ENCODE data around the gene SOCS3.

SOCS3 gene

DNA sequence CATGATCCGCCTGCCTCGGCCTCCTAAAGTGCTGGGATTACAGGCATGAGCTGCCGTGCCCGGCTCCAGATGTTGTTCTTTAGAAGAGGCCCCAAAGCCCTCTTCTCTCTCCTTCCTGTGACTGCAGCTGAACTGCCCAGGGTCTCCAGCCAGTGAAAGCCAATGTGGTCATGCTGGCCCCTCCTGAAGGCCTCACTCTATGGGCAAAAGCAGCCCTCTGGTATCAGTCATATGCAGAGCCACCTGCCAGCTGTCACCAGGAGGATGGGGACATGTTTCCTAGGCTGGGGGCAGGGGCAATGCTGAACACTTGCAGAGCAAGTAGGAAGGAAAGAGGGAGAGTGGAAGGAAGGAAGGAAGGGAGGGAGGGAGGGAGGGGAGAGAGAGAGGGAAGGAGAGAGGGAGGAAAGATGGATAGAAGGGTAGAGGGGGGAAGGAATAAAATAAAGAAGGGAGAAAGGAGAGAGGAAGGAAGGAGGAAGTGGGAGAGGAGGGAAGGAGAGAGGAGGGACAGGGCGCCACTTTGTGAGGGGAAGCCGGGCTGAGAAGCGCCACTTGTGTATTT lies 36.0 kb downstream of the SOCS3 start:
- no peak for ATAC-seq (replicated peaks; ENCODE audit: extremely low read depth, poor library complexity, severe bottlenecking)
- Mint-ChIP-seq H3K36me3 (ENCODE audit: insufficient read depth) (no peaks in the 10 kb centered on the region), H3K4me3 (no peak overlapping the region), H3K27ac (ENCODE audit: low read depth) (no peak overlapping the region), H3K4me1 (peaks cover 11% of the 10 kb centered on the region), H3K27me3 (no peaks in the 10 kb centered on the region), H3K9me3 (no peaks in the 10 kb centered on the region)
- no peak for DNase-seq (ENCODE audit: low spot score in 2 of 2)

GRCh38 chr17:78322858-78323455 lies 36.9 kb downstream of the SOCS3 start:
- H3K9me3 Mint-ChIP-seq: no peaks in the 10 kb centered on the region
- H3K27ac Mint-ChIP-seq (ENCODE audit: low read depth): no peak overlapping the region
- H3K27me3 Mint-ChIP-seq: no peaks in the 10 kb centered on the region
- no peaks in the 10 kb centered on the region for H3K36me3 Mint-ChIP-seq (ENCODE audit: insufficient read depth)
- DNase-seq (ENCODE audit: low spot score in 2 of 2): no peak
- no peak for ATAC-seq (replicated peaks; ENCODE audit: extremely low read depth, poor library complexity, severe bottlenecking)
- H3K4me3 Mint-ChIP-seq: no peak overlapping the region
- peaks cover 8% of the 10 kb centered on the region for H3K4me1 Mint-ChIP-seq

DNA sequence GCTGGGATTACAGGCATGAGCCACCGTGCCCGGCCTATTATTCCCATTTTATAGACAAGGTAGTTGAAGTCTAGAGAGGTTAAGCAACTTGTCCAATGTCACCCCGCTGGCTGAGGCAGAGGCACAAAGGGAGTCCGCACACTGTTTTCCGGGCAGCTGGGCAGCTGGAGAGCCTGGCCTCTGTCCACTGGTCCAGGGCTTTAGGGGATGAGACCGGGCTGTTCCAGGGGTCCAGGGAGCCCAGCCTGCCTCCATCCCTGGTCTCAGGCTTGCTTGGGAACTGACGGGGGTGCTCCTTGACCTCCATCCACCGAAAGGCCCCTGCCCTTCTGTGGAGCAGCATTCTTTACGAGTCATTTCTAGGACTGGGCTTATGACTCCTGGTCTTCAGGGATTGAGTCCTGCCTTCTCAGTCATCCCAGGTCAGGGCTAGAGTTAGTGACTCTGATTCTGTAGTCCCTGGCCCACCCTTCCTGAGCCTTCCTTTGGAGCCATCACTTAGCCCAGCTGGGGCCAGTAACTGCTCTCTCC lies 37.5 kb downstream of the SOCS3 start:
- Mint-ChIP-seq H3K27ac (ENCODE audit: low read depth) (no peak overlapping the region), H3K4me3 (no peak overlapping the region), H3K4me1 (peaks cover 10% of the 10 kb centered on the region), H3K9me3 (no peaks in the 10 kb centered on the region), H3K27me3 (no peaks in the 10 kb centered on the region), H3K36me3 (ENCODE audit: insufficient read depth) (no peaks in the 10 kb centered on the region)
- DNase-seq (ENCODE audit: low spot score in 2 of 2) (no peak), ATAC-seq (replicated peaks; ENCODE audit: extremely low read depth, poor library complexity, severe bottlenecking) (no peak)

GRCh38 chr17:78318843-78319242 lies 41.0 kb downstream of the SOCS3 start:
- no peaks in the 10 kb centered on the region for H3K9me3 Mint-ChIP-seq
- H3K36me3 Mint-ChIP-seq (ENCODE audit: insufficient read depth): no peaks in the 10 kb centered on the region
- ATAC-seq (replicated peaks; ENCODE audit: extremely low read depth, poor library complexity, severe bottlenecking) (no peak), DNase-seq (ENCODE audit: low spot score in 2 of 2) (no peak)
- H3K27me3 Mint-ChIP-seq: no peaks in the 10 kb centered on the region
- peaks cover 28% of the 10 kb centered on the region for H3K4me1 Mint-ChIP-seq
- no peak overlapping the region for H3K27ac Mint-ChIP-seq (ENCODE audit: low read depth)
- H3K4me3 Mint-ChIP-seq: no peak overlapping the region

GRCh38 chr17:78318407-78318806 lies 41.5 kb downstream of the SOCS3 start:
- H3K27ac Mint-ChIP-seq (ENCODE audit: low read depth): no peak overlapping the region
- no peak overlapping the region for H3K4me3 Mint-ChIP-seq
- no peaks in the 10 kb centered on the region for H3K9me3 Mint-ChIP-seq
- DNase-seq (ENCODE audit: low spot score in 2 of 2) (no peak), ATAC-seq (replicated peaks; ENCODE audit: extremely low read depth, poor library complexity, severe bottlenecking) (no peak)
- H3K4me1 Mint-ChIP-seq: peaks cover 28% of the 10 kb centered on the region
- no peaks in the 10 kb centered on the region for H3K27me3 Mint-ChIP-seq
- H3K36me3 Mint-ChIP-seq (ENCODE audit: insufficient read depth): no peaks in the 10 kb centered on the region

DNA sequence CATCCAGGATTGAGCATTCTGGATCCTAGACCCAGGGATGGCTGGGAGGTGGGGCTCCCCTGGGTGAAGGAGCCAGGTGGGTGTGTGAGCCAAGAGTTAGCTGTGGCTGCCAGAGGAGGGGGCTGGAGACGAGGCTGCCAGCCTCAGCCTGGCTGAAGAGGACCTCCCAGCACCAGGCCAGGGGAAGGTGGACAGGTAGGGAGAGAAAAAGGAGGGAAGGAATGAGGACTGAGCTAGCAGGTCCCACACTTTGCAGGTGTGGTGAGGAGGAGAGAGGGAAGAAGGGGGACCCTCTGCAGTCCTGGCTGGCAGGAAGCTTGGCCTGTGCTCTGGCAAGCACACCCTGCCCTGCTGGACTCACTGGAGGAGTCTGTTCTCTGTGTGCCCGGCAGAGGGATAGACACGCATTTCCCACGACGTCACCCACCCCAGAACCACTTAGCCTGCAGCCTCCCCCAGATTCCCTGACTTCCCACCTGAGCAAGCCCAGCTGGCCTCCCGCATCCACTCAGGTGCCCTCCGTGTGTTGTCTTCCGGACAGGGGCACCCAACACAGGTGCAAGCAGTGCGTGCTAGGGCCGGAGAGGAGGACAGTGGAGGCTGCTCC lies 42.0 kb downstream of the SOCS3 start:
- ATAC-seq (replicated peaks; ENCODE audit: extremely low read depth, poor library complexity, severe bottlenecking): no peak
- no peaks in the 10 kb centered on the region for H3K27me3 Mint-ChIP-seq
- no peaks in the 10 kb centered on the region for H3K9me3 Mint-ChIP-seq
- H3K4me3 Mint-ChIP-seq: no peak overlapping the region
- no peak for DNase-seq (ENCODE audit: low spot score in 2 of 2)
- no peaks in the 10 kb centered on the region for H3K36me3 Mint-ChIP-seq (ENCODE audit: insufficient read depth)
- no peak overlapping the region for H3K27ac Mint-ChIP-seq (ENCODE audit: low read depth)
- H3K4me1 Mint-ChIP-seq: peaks cover 28% of the 10 kb centered on the region

- DNase-seq (ENCODE audit: low spot score in 2 of 2) (no peak), ATAC-seq (replicated peaks; ENCODE audit: extremely low read depth, poor library complexity, severe bottlenecking) (no peak)
- Mint-ChIP-seq H3K27ac (ENCODE audit: low read depth) (peak overlapping the region; percentile 13), H3K27me3 (no peaks in the 10 kb centered on the region), H3K9me3 (no peaks in the 10 kb centered on the region), H3K4me3 (peak overlapping the region; percentile 19), H3K36me3 (ENCODE audit: insufficient read depth) (peaks cover 1% of the 10 kb centered on the region), H3K4me1 (peaks cover 28% of the 10 kb centered on the region)
Observed at GRCh38 chr17:78316867-78317789, 42.7 kb downstream of the SOCS3 start.

DNA sequence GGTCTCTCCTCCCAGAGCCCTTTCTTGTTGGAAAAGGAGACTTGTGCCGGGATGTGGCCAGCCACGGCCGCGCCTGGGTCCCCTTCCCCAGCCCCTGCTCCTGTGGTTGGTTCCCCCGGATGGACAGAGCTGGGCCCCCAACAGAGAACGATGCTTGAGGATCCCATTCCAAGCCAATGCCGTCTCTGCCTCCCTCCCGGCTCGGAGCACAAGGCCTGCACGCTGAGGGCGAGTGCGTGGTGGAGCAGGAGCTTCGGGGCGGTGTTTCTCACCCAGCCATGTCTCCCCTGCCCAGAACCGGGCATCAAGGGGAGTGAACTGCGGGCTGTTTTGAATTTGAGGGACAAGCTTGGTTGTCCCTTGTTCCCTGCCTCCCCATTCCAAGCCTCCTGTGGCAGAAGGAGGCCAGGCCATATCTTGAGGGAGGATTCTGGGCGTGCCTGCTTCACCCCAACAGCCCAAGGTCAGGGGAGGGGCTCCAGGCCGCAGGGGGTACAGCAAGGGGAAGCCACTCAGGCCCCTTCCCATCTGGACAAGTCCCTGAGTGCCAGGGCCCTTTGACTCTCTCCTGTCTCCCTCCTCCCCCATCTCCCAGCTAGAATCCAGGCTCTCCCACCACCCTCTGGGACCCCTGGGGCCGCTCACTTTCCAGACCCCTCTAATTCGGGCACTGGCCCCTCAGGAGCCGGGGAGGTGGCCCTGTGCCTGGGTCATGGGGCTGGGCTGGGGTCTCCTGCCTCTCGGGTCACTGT lies 43.6 kb downstream of the SOCS3 start:
- DNase-seq (ENCODE audit: low spot score in 2 of 2): no peak
- peak overlapping the region; percentile 55 for H3K4me3 Mint-ChIP-seq
- no peaks in the 10 kb centered on the region for H3K27me3 Mint-ChIP-seq
- peak overlapping the region; percentile 69 for H3K27ac Mint-ChIP-seq (ENCODE audit: low read depth)
- H3K36me3 Mint-ChIP-seq (ENCODE audit: insufficient read depth): peaks cover 1% of the 10 kb centered on the region
- H3K9me3 Mint-ChIP-seq: no peaks in the 10 kb centered on the region
- peaks cover 28% of the 10 kb centered on the region for H3K4me1 Mint-ChIP-seq
- ATAC-seq (replicated peaks; ENCODE audit: extremely low read depth, poor library complexity, severe bottlenecking): no peak

DNA sequence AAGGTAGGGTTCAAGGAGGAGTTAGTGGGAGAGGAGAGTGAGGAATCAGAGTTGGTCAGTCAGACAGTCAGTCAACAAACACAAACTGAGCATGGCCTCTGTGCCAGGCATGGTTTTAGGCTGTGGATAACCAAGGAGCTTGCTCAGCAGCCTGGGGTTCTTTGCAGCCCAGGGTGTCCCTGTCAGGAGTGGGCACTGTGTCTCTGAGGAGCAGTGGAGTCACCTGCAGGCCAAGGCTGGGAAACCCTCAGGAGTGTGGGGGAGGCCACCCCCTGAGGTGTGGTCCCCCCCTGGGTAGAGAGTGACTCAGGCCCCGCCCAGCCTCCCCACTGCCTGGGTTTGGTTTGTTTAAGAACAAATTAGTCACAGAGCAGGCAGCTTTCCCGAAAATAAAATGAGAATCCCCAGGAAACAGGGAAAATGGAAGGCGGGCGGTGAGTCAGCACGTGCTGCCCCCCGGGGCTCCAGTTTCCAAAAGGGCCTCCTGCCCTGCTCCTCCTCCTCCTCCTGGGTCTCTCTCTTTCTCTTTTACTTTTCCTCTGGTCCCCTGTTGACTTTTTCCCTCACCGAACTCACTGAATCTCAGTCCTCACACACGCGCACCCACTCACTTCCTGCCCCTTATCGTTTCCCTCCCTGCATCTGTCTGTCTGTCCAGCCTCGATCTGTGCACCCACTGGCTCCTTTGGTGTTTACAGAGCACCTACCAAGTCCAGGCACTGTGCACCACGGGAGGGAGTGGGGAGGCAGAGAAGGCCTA lies 44.3 kb downstream of the SOCS3 start:
- Mint-ChIP-seq H3K4me1 (peaks cover 28% of the 10 kb centered on the region), H3K27me3 (no peaks in the 10 kb centered on the region), H3K27ac (ENCODE audit: low read depth) (peak overlapping the region; percentile 69), H3K36me3 (ENCODE audit: insufficient read depth) (peaks cover 1% of the 10 kb centered on the region), H3K9me3 (no peaks in the 10 kb centered on the region), H3K4me3 (peak overlapping the region; percentile 55)
- DNase-seq (ENCODE audit: low spot score in 2 of 2) (no peak), ATAC-seq (replicated peaks; ENCODE audit: extremely low read depth, poor library complexity, severe bottlenecking) (no peak)

GRCh38 chr17:78314683-78315354 lies 45.1 kb downstream of the SOCS3 start:
- no peaks in the 10 kb centered on the region for H3K27me3 Mint-ChIP-seq
- peaks cover 1% of the 10 kb centered on the region for H3K36me3 Mint-ChIP-seq (ENCODE audit: insufficient read depth)
- H3K4me1 Mint-ChIP-seq: peaks cover 28% of the 10 kb centered on the region
- H3K27ac Mint-ChIP-seq (ENCODE audit: low read depth): no peak overlapping the region
- DNase-seq (ENCODE audit: low spot score in 2 of 2) (no peak), ATAC-seq (replicated peaks; ENCODE audit: extremely low read depth, poor library complexity, severe bottlenecking) (no peak)
- no peaks in the 10 kb centered on the region for H3K9me3 Mint-ChIP-seq
- H3K4me3 Mint-ChIP-seq: peak overlapping the region; percentile 55

All from central memory CD8-positive, alpha-beta T cell (primary cell).